Middle frontal gyrus (tissue), 1 donor: ENCODE measurements around the gene KRT33B.
"Not testable (repeated sequence)": the region's sequence is repeated elsewhere in the genome, so short reads cannot be mapped to it uniquely, and the experiment has no call there.

ENCODE experiments used
- DNase-seq: peaks from one replicate; pipeline ENCODE4 v3.0.0-alpha.2; 2015; ENCODE audit warnings: low spot score; ENCODE audit errors: extremely low spot score

KRT33B gene

DNA sequence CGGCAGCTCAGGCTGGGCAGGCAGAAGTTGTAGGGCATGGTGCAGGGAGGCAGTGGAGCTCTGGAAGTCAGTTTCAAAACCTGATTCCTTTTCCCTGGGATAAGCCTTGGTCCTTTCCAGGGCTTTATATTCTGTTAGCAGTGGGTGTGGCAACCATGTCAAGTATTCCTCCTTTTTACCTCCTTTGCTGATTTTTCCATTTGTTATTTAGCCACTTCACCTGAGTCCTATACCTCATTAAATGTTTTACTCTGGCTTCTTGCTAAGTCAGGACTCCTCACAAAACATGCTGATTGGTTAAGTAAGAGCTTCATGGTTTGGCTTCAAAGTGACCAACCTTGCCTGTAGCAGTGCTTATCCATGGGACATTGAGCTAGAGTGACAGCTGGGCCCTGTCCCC lies at the start of gene KRT33B:
TSS of gene KRT33B (minus strand) at position 101 of the 400 bp plus-strand sequence. CDS start at position 38, 63 bp downstream.
- DNase-seq, result no peak

DNA sequence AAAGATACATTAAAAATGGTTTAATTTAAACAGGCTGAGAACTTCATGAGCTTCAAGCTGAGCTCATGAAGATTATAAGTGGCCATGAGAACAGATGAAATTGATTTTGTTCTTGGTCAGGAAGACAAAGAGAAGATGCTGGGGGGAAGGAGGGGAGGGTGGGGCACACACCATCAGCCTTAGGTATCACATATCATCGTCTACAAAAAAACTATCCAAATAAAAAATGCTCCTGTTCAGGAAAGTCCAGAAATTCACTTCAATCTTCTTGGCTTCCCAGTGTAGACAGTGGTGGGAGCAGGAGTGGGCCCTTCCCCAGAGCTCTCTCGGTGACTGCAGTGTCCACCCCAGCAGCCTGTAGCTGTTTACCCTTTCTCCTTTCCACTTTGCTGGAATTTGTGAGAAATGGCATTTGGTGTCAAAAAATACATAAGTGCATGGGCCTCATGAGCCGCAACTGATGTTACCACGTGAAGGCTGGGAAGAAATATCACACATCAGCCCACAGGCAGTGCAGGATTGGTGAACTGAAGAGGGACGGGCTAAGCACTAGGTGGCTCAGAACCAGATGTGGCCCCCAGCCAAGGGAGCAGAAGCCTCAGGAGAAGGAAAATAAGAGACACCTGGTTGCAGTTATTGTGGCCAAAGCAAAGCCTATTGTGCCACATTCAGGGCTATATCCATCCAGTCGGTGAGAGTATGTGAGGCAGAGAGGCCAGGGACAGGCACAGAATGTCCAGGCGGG lies 48.7 kb upstream of the KRT33B start:
- no peak for DNase-seq

DNA sequence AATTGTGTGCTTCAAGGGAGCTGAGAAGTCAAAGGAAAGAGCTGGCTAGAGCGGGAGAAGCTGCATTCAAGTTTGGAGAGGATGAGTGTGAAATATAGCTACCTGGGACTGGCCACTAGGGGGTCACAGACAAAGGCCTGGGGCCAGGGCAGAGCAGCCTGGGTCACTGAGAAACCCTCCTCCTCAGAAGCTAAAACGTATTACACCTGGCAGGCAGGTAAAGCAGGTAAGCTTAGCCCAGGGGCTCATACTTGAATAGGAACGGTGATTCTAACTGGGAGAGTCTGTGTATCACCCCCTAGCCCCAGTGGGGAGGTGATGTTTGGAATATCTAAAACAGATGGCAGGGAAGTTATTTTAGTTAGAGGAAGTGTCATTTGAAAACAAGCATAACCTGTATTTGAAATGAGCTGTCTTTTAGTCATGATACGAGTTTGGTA lies 48.0 kb upstream of the KRT33B start:
- no peak for DNase-seq

DNA sequence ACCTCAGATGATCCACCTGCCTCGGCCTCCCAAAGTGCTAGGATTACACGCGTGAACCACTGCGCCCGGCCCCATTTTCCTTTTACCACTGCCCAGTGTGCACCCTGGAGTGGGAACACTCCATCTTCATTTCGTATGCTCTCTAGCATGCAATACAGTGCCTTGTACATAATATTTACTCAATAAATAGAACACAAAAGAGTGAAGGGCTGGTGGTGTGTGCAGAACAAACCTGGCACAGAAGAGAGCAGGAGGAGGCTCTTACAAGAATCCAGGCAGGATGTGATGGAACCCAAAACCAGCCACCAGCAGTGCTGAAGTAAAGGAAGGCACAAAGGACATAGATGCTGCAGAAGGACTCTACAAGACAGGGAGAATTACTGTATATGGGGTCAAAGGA lies 47.5 kb upstream of the KRT33B start:
- DNase-seq, result no peak

DNA sequence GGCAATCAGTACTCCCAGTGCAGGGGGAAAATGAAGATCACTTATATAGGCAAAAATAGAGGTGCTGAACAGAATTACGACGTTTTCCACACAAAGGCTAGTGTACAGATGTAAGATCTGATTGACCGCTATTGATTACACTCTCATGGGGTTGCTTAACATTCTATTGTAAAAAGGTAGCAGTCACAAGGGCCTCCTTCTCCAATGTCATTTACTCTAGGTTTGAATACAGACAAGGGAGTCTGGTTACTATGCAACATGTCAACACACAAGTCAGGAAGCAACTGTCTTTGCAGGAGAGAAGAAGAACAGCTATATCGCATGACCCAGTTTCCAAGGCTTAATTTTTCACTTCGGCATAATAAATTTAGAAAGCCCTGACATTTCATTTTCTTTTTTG lies 46.9 kb upstream of the KRT33B start:
- DNase-seq, result no peak

DNA sequence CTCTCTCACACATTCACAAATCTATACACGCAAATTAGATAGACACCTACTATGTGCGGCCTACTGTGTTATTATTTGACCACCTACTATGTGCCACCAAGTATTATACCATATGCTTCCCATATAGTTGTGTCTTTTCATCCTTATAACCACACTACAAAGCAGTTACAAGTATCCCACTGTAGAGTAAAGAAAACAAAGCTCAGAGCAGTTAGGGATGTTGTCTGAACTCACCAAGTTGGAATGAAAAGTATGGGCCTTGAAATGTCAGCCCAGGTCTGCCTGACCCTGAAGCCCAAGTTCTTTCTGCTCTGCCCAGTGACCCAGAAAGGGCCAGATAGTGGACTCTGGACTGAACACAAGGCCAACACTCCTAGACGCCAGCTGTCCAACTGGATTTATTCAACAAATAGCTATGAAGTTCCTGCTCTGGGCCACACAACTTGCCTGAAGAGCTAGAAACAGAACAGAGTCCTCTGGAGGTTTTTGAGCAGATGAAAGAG lies 46.3 kb upstream of the KRT33B start:
- no peak for DNase-seq

DNA sequence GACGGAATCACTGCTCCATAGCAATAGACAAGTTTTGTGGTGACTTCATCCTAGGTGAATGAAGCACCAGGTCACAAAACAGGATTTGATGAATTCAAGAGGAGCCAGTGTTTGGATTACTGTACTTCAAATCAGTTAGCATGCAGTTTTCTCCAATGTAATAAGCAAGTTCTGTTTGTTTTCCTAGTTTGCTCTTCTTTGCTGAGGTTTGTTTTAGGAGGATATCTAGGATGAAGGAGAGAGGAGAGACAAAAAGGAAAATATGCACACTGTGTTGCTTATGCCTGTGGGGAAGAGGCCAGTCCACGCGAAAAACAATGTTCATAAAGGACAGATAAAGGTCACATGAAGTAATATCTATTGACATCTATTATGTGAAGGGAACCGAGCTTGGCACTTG lies 45.8 kb upstream of the KRT33B start:
- DNase-seq, result no peak

DNA sequence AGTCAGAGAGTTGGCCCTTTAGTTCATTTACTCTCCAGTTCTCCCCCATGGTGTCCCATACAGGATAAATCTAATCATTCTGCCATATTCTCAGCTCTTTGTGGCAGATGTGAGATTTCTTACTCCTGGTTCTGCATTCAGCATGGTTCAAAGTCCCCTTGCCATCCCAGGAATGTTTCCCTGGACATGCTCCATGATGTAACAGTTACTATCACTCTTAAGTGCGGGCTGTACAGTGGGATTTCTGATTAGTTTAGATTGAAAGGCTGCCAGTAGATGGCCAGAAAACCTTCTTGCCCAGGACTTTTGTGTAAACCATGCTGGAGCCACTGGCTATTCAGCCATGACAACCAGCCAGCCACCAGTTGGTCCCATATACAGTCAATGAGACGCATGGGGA lies 44.4 kb upstream of the KRT33B start:
- no peak for DNase-seq

DNA sequence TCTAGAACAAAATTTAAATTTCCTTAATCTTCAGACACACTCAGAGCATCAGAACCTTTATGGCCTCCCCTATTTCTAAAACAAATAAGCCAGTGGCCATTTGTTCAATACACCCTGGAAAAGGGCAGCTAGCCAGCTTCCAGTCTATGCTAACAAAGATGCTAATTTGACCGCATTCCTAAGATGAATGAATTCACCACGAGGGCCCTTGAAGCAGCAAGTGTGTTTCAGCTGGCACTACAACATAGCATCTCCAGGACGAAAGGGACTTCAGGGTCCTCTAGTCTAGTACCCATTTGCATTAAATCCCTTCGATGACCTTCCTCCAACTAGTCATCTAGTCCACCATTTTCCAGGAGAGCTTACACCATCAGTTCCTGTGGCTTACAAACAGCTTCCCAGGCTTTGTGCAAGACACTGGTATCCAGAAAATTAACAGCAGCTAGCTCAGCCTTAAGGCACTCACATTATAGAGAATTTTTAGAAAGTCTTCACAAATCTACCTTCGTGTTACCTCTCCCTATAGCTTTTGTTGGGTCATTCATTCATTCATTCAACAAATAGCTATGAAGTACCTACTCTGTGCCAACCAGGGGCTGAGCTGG lies 43.8 kb upstream of the KRT33B start:
- no peak for DNase-seq

DNA sequence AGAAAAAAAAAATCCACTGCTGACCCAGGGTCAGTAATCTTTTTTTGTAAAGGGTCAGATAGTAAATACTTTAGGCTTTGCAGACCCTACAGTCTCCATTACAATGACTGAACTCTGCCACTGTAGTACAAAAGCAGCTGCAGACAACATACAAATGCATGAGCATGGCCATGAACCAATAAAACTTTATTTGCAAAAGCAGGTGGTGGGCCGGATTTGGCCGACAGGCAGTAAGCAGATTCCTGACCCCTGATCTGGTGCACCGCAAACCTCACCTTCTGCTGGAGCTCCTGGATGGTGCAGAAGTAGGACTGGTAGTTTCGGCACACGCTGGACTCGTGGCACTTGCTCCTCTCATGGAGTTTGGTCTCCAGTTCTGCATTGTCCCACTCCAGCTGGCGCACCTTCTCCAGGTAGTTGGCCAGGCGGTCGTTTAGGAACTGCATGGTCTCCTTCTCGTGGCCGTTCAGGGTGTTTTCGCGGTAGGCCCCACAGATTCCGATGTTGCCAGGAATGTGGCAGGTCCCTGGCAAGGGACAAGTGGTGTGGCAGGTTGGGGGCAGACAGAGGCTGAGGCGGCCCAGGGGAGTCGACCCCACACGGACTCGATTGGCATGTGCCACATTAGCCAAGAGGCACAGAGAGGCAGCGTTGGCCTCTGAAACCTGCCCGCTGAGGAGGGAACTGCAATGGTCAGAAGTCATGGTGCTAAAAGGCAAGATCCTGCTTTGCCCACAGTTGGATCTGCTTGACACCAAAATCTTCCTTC lies 41.6 kb upstream of the KRT33B start:
- no peak for DNase-seq

DNA sequence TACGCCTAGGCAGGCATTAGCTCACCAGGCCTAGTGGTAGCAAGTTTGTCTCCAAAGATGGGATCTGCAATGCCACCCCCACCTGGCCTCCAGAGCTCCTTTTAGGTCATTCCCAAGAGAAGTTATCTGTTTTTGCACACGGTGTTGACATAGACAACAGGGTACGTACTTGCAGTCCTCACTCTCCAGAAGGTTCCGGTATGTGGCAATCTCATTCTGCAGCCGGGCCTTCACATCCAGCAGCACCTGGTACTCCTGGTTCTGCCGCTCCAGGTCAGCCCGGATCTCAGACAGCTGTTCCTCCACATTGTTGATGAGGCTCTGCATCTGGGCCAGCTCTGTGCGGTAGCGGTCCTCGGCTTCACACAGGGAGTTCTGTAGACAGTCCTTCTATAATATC lies 37.6 kb upstream of the KRT33B start:
- DNase-seq, result no peak

DNA sequence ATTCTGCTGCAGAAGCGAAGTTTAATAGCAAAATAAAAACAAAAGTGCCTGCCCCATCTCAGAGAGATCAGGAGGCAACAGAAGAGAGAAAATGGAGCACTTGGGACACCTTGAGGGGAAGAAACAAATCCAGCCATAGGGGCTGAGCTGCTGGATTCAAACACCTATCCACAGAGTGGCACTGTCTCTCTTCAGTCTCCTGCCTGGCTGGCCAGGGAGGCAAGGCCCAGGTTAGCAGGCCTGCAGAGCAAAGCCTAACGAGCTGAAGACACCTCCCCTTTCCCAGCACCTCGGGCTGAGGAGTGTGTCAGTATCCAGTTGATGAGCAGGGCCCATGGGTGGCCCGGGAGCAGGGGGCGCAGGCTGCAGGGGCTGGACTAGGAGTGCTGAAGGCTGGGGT lies 36.6 kb upstream of the KRT33B start:
- DNase-seq, result no peak

DNA sequence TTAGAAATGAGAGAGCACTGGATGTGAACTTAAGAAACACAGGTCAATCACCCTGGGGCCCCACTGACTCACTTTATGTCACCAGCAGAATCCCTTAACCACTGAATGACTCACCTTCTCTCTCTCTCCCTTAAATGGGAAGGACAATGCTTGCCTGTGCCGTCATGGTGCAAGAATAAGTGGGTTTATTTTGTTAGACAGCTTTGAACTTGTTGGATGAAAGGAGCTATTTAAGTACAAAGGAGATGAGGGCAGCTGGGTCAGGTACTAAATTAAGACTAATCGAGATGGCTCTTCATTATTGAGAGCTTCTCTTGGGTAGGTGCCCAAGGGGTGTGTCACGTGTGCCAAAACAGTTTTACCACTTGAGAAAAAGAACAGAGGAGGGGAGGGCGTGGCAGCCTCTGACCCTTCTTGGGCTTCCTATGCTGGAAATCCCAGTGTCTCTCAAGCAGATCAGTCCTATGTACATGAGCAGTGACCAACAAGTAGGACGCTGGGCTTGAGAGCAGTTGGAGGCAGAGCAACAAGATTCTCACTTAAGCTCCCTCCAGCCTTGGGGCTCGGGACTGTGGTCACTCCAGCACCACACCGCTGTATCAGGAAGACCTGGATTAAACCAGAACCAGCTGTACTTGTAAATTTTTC lies 34.5 kb upstream of the KRT33B start:
- no peak for DNase-seq

DNA sequence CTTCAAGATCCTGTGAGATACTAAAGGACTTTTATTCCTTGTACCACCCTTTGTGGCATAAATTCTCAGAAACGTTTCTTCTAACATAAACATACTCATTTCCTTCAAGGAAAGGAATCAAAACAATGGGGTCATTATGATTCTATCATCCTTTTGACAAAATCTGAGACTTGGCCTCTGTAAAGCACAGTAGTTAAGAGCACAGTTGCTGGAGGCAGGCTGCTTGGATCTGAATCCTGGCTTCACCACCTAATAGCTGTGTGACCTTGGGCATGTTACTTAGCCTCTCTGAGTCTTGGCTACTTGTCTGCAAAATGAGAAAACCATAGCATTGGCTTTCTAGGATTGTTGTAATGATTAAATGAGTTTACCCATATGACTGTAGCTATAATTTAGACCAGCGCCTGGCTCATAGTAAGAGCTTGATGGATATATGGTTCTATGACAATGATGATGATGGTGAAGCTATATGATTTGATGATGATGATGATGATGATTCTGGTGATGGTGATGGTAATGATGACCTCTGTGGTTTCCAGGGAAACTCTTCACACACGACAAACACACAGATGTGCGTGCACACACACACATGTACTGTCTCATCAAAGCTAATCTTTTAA lies 33.9 kb upstream of the KRT33B start:
- DNase-seq, result no peak

DNA sequence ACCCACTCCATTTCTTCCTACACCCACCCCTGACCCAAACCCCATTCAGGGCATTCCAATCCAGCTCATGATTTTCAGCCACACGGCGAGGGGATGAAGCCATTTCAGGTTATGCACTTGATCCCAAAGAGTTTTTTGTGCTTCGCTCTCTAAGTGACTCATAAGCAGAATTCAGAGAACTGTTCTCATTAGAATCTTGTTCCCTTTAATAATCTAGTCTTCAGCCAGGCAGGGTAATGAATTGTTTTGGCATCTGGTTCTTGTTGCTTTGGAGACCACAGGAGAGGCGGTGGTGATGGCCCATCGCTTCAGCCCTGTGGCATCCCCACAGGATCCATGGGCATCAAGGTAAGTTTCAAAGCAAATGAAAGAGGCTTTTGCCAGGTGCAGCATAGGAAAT lies 32.5 kb upstream of the KRT33B start:
- DNase-seq, result no peak

DNA sequence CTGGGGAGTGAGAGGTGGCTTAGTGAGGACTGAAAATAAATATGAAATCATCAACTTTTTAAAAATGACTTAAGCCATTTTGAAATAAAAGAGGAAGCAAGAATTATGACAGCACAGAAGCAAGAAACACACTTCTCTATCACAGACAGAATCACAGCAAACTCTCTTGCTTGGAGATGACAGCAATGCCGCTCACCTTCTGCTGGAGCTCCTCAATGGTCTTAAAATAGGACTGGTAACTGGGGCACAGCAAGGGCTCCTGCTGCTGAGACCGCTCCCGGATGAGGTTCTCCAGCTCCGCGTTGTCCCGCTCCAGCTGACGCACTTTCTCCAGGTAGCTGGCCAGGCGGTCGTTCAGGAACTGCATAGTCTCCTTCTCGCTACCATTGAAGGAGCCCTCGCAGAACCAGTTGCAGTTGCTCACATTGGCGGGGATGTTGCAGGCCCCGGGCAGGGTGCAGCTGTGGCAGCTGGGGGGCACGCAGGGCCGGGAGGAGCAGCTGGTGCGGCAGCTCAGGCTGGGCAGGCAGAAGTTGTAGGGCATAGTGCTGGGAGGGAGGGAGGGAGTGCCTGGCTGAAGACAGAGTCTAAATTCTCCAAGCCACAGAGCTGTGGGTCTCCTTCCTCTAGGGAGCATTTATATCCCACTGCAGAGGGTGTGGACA lies 27.5 kb upstream of the KRT33B start, which contains the start of gene KRT31:
TSS of gene KRT31 (minus strand) at position 613 of the 665 bp plus-strand sequence. CDS start at position 544, 69 bp downstream.
- no peak for DNase-seq

DNA sequence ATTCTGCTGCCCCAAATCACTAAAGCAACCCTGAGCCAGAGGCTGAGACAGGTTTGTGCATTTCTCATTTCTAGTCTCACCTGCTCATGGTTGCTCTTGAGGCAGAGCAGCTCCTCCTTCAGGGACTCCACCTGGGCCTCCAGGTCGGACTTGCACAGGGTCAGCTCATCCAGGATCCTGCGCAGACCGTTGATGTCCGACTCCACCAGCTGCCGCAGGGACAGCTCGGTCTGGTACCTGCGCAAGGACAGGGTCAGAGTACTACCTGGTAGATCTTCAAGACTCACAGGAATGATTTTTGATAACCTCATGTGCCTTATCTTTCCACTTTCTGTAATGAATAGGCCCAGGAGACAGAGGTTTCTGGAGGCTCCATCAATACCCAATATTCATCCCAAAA lies 26.7 kb upstream of the KRT33B start:
- DNase-seq, result no peak

DNA sequence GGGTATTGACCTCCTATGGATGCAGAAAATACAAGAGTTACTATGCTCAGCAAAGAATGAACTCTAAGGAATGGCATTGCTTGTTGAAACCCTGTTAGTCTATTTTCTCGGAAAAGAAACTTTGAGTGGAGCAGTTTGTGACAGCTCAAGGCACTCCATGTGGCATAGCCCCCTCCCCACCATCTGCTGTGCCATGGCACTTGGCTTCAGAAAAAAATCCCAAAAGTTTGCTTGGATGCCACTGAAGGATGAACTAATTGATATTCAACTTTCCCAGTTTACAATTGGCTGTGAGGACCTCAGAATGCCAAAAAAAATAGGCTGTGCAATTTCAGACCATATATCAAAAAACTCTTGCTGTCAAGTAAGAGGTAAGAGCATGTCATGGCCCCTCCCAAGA lies 26.0 kb upstream of the KRT33B start:
- no peak for DNase-seq

DNA sequence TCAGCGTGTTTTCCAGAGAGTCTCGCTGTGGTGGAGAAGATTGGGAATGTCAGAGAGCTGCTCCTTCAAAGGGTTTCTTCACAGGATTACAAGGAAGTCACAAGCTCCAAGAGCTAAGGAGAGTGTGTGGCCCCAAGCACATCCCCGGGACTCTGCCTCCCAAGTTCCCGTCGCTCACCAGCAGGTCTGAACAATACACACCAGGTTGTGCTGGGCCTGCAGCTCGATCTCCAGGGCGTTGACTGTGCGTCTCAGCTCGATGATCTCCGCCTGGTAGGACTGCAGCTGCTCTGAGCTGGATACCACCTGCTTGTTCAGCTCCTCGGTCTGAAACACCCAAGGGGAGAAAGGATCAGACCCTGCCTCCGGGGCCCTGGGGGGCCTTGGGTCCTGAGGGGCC lies 25.4 kb upstream of the KRT33B start:
- not testable (repeated sequence) for DNase-seq

DNA sequence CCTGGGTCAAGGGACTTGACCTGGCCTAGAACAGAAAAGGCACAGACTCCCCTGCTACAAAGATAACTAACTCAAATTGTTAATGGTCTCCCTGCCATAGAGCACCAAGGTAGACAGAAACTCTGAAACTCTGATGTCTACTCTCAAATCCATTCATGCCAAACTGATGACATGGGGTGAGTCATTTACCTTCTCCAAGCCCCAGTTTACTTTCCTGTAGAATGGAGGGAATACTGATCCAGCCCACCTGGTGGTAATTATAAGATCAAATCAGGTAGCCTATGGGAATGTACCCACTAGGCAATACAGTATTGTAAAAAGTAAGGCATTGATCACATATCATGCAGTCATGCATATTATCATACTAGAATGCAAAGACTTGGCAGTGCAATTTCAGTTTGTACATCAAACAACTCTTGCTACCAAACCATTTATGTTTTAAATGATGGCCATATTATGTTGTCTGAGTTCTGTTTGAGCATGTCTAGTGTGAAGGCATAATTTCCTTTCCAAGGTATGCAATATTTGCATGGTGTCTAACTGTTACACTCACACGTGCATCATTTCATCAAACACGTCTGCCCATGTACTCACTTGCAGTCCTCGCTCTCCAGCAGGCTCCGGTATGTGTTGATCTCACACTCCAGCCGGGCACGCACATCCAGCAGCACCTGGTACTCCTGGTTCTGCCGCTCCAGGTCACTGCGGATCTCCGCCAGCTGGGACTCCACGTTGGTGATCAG lies 24.8 kb upstream of the KRT33B start:
- no peak for DNase-seq
